HEK293T (cell line): ENCODE data around the gene ALDH2.

Source experiments
- BHLHE40 ChIP-seq: fragments of 450-650 bp; IDR thresholded peaks from 2 replicates; pipeline ENCODE4 v1.6.1; 2016; ENCODE audit warnings: mild to moderate bottlenecking, moderate library complexity, borderline replicate concordance
- CTBP1 ChIP-seq: fragments of 450-650 bp; IDR thresholded peaks from 2 replicates; pipeline ENCODE4 v1.6.1; 2016; ENCODE audit warnings: borderline replicate concordance
- ELF4 ChIP-seq: fragments of 450-650 bp; IDR thresholded peaks from 2 replicates; pipeline ENCODE4 v1.6.1; 2017; ENCODE audit warnings: antibody characterized with exemption
- FOXK2 ChIP-seq: fragments of 450-650 bp; IDR thresholded peaks from 2 replicates; pipeline ENCODE4 v1.6.1; 2016; ENCODE audit warnings: mild to moderate bottlenecking
- HDGF ChIP-seq: fragments of 450-650 bp; IDR thresholded peaks from 2 replicates; pipeline ENCODE4 v1.6.1; 2017; ENCODE audit warnings: antibody characterized with exemption, borderline replicate concordance
- L3MBTL2 ChIP-seq: fragments of 450-650 bp; conservative IDR thresholded peaks from 2 replicates; pipeline ENCODE4 v1.6.1; 2016; ENCODE audit warnings: mild to moderate bottlenecking
- NFRKB ChIP-seq: fragments of 450-650 bp; IDR thresholded peaks from 2 replicates; pipeline ENCODE4 v1.6.1; 2016; ENCODE audit warnings: mild to moderate bottlenecking, moderate library complexity
- PKNOX1 ChIP-seq: fragments of 450-650 bp; IDR thresholded peaks from 2 replicates; pipeline ENCODE4 v1.6.1; 2016
- SP1 ChIP-seq: fragments of 450-650 bp; IDR thresholded peaks from 2 replicates; pipeline ENCODE4 v1.6.1; 2017
- SUZ12 ChIP-seq: fragments of 450-650 bp; IDR thresholded peaks from 2 replicates; pipeline ENCODE4 v1.6.1; 2016; ENCODE audit warnings: mild to moderate bottlenecking
- TARDBP ChIP-seq: fragments of 450-650 bp; IDR thresholded peaks from 2 replicates; pipeline ENCODE4 v1.6.1; 2016

- TF ChIP-seq BHLHE40 (no peak), SUZ12 (no peak), SP1 (no peak), ELF4 (no peak), TARDBP (no peak), NFRKB (no peak), CTBP1 (no peak), HDGF (no peak), FOXK2 (no peak), PKNOX1 (no peak), L3MBTL2 (no peak)
Observed at GRCh38 chr12:111858778-111859177, 92.0 kb downstream of the ALDH2 start.
